ENCODE data around the gene GRB10.

Gene GRB10

DNA sequence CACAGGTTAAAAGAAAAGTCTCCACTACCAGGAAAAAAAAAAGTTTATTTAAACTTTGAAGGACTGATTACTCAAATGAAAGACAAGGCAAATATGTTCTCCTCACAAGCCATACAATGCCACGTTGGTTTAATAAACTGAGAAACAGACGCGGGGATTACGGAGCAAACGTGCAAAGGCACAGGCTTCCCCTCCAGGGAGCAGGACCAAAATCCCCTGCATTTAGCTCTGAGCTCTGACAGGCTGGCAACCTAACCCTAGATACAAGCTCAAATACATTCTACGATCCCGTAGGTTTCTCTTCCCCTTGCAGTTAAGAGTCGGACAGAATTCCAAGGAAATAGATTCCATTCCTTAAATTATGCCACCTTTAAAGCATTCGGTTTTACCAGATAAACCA lies 7.7 kb upstream of the GRB10 start:
- H3K9ac ChIP-seq (ENCODE audit: low read length) = no peak overlapping the region
- peaks cover 29% of the 10 kb centered on the region for H3K4me1 ChIP-seq (ENCODE audit: control insufficient read depth, insufficient read depth, low read length)
- no peak overlapping the region for H3K27ac ChIP-seq (ENCODE audit: low read depth, low read length)
- H3K27me3 ChIP-seq (ENCODE audit: control insufficient read depth, insufficient read depth, low read length) = peaks cover 19% of the 10 kb centered on the region
- H3K4me3 ChIP-seq (ENCODE audit: low read depth, low read length) = peak overlapping the region; percentile 92; the same call in 1 of the 2 replicates
- H3K9me3 ChIP-seq (ENCODE audit: control insufficient read depth, insufficient read depth, low read depth, low read length) = peaks cover 15% of the 10 kb centered on the region
- peaks cover 4% of the 10 kb centered on the region; the same call in 1 of the 2 replicates for H3K36me3 ChIP-seq (ENCODE audit: control insufficient read depth, insufficient read depth, low read length)

DNA sequence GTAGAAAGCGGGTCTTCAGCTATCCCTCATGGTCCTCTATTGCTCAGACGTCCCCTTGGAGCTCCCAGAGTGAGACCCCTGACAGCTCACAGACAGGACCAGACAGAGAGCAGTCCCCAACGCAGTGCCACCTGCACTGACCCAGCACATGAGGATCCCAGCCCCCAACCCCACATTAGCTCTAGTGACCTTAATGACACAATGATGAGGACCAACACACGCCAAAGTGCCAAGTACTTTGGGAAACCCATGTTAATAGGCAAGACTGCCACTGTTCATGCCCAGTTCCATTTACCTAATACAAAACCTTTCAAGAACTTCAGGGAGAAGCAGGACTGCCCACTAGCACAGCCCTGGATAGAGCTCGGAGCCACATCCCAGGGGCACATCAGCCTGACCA lies 5.7 kb upstream of the GRB10 start:
- H3K9ac ChIP-seq (ENCODE audit: low read length) = no peak overlapping the region
- H3K9me3 ChIP-seq (ENCODE audit: control insufficient read depth, insufficient read depth, low read depth, low read length) = peaks cover 15% of the 10 kb centered on the region
- H3K4me3 ChIP-seq (ENCODE audit: low read depth, low read length) = no peak overlapping the region
- H3K36me3 ChIP-seq (ENCODE audit: control insufficient read depth, insufficient read depth, low read length) = peaks cover 4% of the 10 kb centered on the region; the same call in 1 of the 2 replicates
- H3K4me1 ChIP-seq (ENCODE audit: control insufficient read depth, insufficient read depth, low read length) = peaks cover 24% of the 10 kb centered on the region
- no peak overlapping the region for H3K27ac ChIP-seq (ENCODE audit: low read depth, low read length)
- H3K27me3 ChIP-seq (ENCODE audit: control insufficient read depth, insufficient read depth, low read length) = peaks cover 16% of the 10 kb centered on the region; the same call in 1 of the 2 replicates

GRCh38 chr7:50787825-50788224 lies 5.1 kb upstream of the GRB10 start:
- no peak overlapping the region for H3K4me3 ChIP-seq (ENCODE audit: low read depth, low read length)
- H3K36me3 ChIP-seq (ENCODE audit: control insufficient read depth, insufficient read depth, low read length) = peaks cover 4% of the 10 kb centered on the region; the same call in 1 of the 2 replicates
- H3K9me3 ChIP-seq (ENCODE audit: control insufficient read depth, insufficient read depth, low read depth, low read length) = peaks cover 15% of the 10 kb centered on the region
- H3K27me3 ChIP-seq (ENCODE audit: control insufficient read depth, insufficient read depth, low read length) = peaks cover 19% of the 10 kb centered on the region; the same call in 1 of the 2 replicates
- peaks cover 28% of the 10 kb centered on the region for H3K4me1 ChIP-seq (ENCODE audit: control insufficient read depth, insufficient read depth, low read length)
- H3K9ac ChIP-seq (ENCODE audit: low read length) = no peak overlapping the region
- no peak overlapping the region for H3K27ac ChIP-seq (ENCODE audit: low read depth, low read length)

GRCh38 chr7:50785346-50785745 lies 2.6 kb upstream of the GRB10 start:
- Histone ChIP-seq H3K27me3 (ENCODE audit: control insufficient read depth, insufficient read depth, low read length) (peaks cover 24% of the 10 kb centered on the region; the same call in 1 of the 2 replicates), H3K9me3 (ENCODE audit: control insufficient read depth, insufficient read depth, low read depth, low read length) (peaks cover 15% of the 10 kb centered on the region)

DNA sequence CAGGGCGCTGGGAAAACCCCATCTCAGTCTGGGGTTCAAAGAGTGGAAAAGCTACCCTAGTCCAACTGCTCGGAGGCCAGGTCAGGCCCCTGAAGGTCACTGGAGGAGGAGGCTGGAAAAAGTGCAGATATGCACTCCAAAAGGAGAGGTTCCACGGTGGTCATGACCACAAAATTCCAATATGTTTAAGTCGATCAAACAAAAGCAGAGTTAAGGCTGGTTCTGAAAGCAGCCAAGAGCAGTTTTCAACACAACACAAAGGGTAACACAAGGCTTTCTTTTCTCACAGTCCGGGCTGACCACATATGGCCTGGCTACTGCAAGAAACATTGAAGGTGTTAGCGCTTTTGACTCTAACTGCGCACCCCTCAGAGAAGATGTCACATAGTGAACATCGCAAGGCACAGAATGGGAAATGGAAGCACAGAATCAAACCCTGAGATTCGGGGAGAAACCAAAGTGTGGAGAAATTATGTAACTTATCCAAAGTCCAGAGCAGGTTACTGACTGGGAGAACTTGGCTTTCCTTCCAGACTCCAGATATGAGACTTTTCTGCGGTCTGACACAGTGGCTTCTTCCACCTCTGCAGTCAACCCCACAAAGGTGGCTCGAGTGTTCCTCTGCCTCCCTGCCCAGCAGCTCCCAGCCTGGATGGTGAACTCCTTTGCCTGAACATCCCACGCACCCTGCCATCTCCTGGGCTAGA lies 1.3 kb upstream of the GRB10 start:
- Histone ChIP-seq H3K27me3 (ENCODE audit: control insufficient read depth, insufficient read depth, low read length) (peaks cover 24% of the 10 kb centered on the region; the same call in 1 of the 2 replicates), H3K4me3 (ENCODE audit: low read depth, low read length) (peak overlapping the region; percentile 58; the same call in 1 of the 2 replicates), H3K4me1 (ENCODE audit: control insufficient read depth, insufficient read depth, low read length) (peaks cover 25% of the 10 kb centered on the region), H3K36me3 (ENCODE audit: control insufficient read depth, insufficient read depth, low read length) (peaks cover 2% of the 10 kb centered on the region; the same call in 1 of the 2 replicates), H3K9me3 (ENCODE audit: control insufficient read depth, insufficient read depth, low read depth, low read length) (peaks cover 11% of the 10 kb centered on the region), H3K9ac (ENCODE audit: low read length) (no peak overlapping the region), H3K27ac (ENCODE audit: low read depth, low read length) (no peak overlapping the region)

More at GRCh38 chr7:50785346-50785745, 2.6 kb upstream of the GRB10 start:
- Histone ChIP-seq H3K4me3 (ENCODE audit: low read depth, low read length) (no peak overlapping the region), H3K36me3 (ENCODE audit: control insufficient read depth, insufficient read depth, low read length) (peaks cover 4% of the 10 kb centered on the region; the same call in 1 of the 2 replicates), H3K9ac (ENCODE audit: low read length) (no peak overlapping the region), H3K27ac (ENCODE audit: low read depth, low read length) (no peak overlapping the region), H3K4me1 (ENCODE audit: control insufficient read depth, insufficient read depth, low read length) (peaks cover 26% of the 10 kb centered on the region)

DNA sequence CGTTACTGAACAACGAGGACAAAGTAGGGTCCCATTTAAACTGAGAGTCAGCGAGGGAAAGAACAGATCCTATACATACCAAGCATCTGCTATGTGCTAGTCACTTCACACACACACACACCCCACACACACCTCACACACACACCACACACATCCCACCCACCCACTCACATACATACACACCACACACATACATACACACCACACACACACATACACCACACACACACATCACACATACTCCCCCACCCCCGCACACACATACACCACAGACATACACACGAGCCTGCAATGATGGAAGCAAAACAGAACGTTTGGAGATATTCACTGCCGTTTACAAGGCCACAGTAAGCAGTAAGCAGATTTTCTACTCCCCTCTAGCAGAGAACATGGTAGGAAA lies 607 bp upstream of the GRB10 start:
- Histone ChIP-seq H3K4me3 (ENCODE audit: low read depth, low read length) (peak overlapping the region; percentile 58), H3K4me1 (ENCODE audit: control insufficient read depth, insufficient read depth, low read length) (peaks cover 25% of the 10 kb centered on the region), H3K27ac (ENCODE audit: low read depth, low read length) (no peak overlapping the region), H3K27me3 (ENCODE audit: control insufficient read depth, insufficient read depth, low read length) (peaks cover 24% of the 10 kb centered on the region; the same call in 1 of the 2 replicates), H3K9ac (ENCODE audit: low read length) (no peak overlapping the region), H3K36me3 (ENCODE audit: control insufficient read depth, insufficient read depth, low read length) (no peaks in the 10 kb centered on the region), H3K9me3 (ENCODE audit: control insufficient read depth, insufficient read depth, low read depth, low read length) (peaks cover 6% of the 10 kb centered on the region)

- no peak overlapping the region for H3K27ac ChIP-seq (ENCODE audit: low read depth, low read length)
- H3K9ac ChIP-seq (ENCODE audit: low read length) = no peak overlapping the region
Observed at GRCh38 chr7:50781381-50782293, 1.1 kb downstream of the GRB10 start.

GRCh38 chr7:50780436-50780835 lies 2.3 kb downstream of the GRB10 start:
- Histone ChIP-seq H3K9ac (ENCODE audit: low read length) (no peak overlapping the region), H3K27me3 (ENCODE audit: control insufficient read depth, insufficient read depth, low read length) (peaks cover 24% of the 10 kb centered on the region; the same call in 1 of the 2 replicates), H3K4me3 (ENCODE audit: low read depth, low read length) (no peak overlapping the region), H3K4me1 (ENCODE audit: control insufficient read depth, insufficient read depth, low read length) (peaks cover 39% of the 10 kb centered on the region), H3K27ac (ENCODE audit: low read depth, low read length) (no peak overlapping the region), H3K36me3 (ENCODE audit: control insufficient read depth, insufficient read depth, low read length) (no peaks in the 10 kb centered on the region), H3K9me3 (ENCODE audit: control insufficient read depth, insufficient read depth, low read depth, low read length) (0 out of 2 replicates have a peak, but pooled peaks cover 2% of the 10 kb centered on the region)

More at GRCh38 chr7:50781381-50782293, 1.1 kb downstream of the GRB10 start:
- peak overlapping the region; percentile 58 for H3K4me3 ChIP-seq (ENCODE audit: low read depth, low read length)
- peaks cover 27% of the 10 kb centered on the region for H3K4me1 ChIP-seq (ENCODE audit: control insufficient read depth, insufficient read depth, low read length)
- peaks cover 24% of the 10 kb centered on the region; the same call in 1 of the 2 replicates for H3K27me3 ChIP-seq (ENCODE audit: control insufficient read depth, insufficient read depth, low read length)
- no peaks in the 10 kb centered on the region for H3K36me3 ChIP-seq (ENCODE audit: control insufficient read depth, insufficient read depth, low read length)
- H3K9me3 ChIP-seq (ENCODE audit: control insufficient read depth, insufficient read depth, low read depth, low read length) = peaks cover 2% of the 10 kb centered on the region; the same call in 1 of the 2 replicates

GRCh38 chr7:50779427-50779826 lies 3.3 kb downstream of the GRB10 start:
- no peak overlapping the region for H3K27ac ChIP-seq (ENCODE audit: low read depth, low read length)
- peaks cover 43% of the 10 kb centered on the region for H3K4me1 ChIP-seq (ENCODE audit: control insufficient read depth, insufficient read depth, low read length)
- H3K36me3 ChIP-seq (ENCODE audit: control insufficient read depth, insufficient read depth, low read length) = no peaks in the 10 kb centered on the region
- no peak overlapping the region for H3K4me3 ChIP-seq (ENCODE audit: low read depth, low read length)
- H3K9ac ChIP-seq (ENCODE audit: low read length) = no peak overlapping the region
- peaks cover 2% of the 10 kb centered on the region; the same call in 1 of the 2 replicates for H3K9me3 ChIP-seq (ENCODE audit: control insufficient read depth, insufficient read depth, low read depth, low read length)
- H3K27me3 ChIP-seq (ENCODE audit: control insufficient read depth, insufficient read depth, low read length) = peaks cover 19% of the 10 kb centered on the region; the same call in 1 of the 2 replicates

GRCh38 chr7:50778189-50778588 lies 4.5 kb downstream of the GRB10 start:
- no peaks in the 10 kb centered on the region for H3K36me3 ChIP-seq (ENCODE audit: control insufficient read depth, insufficient read depth, low read length)
- H3K27ac ChIP-seq (ENCODE audit: low read depth, low read length) = no peak overlapping the region
- H3K9ac ChIP-seq (ENCODE audit: low read length) = no peak overlapping the region
- peaks cover 38% of the 10 kb centered on the region for H3K4me1 ChIP-seq (ENCODE audit: control insufficient read depth, insufficient read depth, low read length)
- peaks cover 2% of the 10 kb centered on the region; the same call in 1 of the 2 replicates for H3K9me3 ChIP-seq (ENCODE audit: control insufficient read depth, insufficient read depth, low read depth, low read length)
- peaks cover 6% of the 10 kb centered on the region; the same call in 1 of the 2 replicates for H3K27me3 ChIP-seq (ENCODE audit: control insufficient read depth, insufficient read depth, low read length)
- H3K4me3 ChIP-seq (ENCODE audit: low read depth, low read length) = no peak overlapping the region
